HG02840 (cell line): ENCODE measurements around the gene AQP5.

Source experiments
- ATAC-seq: cut with Tn5 transposase; IDR thresholded peaks from one replicate; pipeline ENCODE4 v1.9.1; 2021; ENCODE audit warnings: mild to moderate bottlenecking, moderate library complexity, moderate number of reproducible peaks; ENCODE audit not compliant: unreplicated experiment, low FRiP score

Gene AQP5

DNA sequence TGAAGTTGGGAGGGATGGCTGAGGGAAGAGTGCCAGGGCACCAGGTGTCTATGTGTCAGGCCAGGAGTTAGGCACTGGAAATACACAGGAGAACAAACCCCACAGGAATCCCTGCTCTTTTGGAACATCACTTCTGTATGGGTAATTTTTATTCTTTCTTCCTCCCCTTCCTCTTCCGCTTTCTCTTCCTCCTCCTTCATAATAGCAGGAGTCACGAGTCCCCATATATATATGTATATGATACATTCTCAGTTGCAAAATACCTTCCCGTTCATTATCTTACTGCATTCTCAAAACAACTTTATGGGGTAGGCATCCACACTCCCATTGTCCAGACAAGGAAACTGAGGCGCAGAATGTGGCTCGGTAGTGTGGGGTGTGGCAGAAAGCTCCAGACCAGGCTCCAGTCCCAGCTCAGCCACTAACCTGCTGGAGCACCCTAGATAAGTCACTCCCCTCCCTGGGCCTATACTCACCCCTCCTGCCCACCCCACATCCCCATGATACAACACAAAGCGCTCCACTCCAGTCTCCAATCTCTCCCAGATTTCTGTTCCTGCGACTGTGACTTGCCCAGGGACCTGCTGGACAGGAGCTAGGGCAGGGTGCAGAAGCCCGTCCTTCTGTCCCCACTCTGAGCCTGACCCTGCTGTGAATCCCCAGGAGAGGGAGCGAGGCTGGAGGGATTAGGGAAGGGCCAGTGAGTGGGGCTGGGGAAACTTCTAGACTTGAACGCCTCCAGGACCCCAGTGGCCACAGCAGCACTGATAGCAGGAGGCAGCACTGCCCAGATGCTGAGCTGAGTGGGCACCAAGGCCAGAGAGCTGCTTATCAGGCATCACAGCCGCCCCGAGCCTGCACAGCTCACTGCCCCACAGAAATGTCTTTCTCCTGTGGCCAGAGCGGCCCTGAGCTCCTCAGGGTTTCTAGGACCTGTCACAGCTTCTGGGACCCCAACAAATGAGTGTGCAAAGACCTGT lies 12.5 kb upstream of the AQP5 start:
- no peak for ATAC-seq

DNA sequence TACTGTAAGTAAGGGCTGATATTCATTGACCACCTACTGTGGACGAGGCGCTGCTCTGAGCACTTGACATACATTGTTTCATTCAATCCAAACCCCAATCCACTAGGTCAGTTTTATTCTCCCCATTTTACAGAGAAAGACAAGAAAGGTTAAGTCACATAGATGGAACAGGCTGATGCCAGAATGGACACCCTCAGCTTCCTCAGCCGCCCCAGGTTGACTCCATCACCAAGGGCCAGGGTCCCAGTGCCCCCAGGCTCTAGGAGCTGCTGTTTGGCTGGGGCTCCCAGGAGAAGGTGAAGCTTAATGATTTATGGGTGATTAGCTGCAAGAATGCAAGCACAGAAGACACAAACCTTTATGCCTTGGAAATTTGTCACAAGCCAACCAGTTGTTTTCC lies 11.8 kb upstream of the AQP5 start:
- ATAC-seq: no peak

DNA sequence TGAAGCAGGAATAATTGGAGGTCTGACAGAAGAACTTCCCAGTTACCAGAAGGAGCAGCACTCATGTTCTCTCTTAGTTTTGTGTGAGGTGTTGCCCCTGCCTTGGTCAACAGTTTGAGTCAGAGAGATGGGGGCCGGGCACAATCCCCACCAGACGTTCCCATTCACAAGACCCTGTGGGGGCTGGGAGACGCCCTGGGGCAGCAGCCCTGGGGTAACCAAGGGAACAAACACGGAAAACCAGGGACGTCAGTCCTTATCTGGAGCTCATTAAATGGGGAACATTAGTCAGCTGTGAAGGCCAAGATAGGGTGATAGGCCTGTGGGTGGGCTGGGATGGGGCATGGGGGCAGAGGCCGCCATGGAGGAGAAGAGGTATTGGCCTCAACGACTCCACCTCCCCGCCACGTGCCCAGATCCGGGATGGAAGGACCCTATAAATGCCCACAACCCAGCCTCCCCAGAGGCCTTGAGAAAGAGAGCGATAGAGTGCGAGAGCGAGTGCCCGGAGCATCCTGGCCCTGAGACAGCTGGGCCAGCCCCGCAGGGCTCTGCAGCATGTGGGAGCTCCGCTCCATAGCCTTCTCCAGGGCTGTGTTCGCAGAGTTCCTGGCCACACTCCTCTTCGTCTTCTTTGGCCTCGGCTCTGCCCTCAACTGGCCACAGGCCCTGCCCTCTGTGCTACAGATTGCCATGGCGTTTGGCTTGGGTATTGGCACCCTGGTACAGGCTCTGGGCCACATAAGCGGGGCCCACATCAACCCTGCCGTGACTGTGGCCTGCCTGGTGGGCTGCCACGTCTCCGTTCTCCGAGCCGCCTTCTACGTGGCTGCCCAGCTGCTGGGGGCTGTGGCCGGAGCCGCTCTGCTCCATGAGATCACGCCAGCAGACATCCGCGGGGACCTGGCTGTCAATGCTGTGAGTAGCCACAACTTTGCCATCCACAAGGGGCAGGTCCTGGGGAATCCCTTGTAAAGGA lies 11.1 kb upstream of the AQP5 start, which contains the start of gene AQP2:
Gene AQP2, plus strand, starts transcription at position 465 of the 979 bp plus-strand sequence. Its CDS starts 94 bp downstream, at position 559.
- ATAC-seq: no peak

DNA sequence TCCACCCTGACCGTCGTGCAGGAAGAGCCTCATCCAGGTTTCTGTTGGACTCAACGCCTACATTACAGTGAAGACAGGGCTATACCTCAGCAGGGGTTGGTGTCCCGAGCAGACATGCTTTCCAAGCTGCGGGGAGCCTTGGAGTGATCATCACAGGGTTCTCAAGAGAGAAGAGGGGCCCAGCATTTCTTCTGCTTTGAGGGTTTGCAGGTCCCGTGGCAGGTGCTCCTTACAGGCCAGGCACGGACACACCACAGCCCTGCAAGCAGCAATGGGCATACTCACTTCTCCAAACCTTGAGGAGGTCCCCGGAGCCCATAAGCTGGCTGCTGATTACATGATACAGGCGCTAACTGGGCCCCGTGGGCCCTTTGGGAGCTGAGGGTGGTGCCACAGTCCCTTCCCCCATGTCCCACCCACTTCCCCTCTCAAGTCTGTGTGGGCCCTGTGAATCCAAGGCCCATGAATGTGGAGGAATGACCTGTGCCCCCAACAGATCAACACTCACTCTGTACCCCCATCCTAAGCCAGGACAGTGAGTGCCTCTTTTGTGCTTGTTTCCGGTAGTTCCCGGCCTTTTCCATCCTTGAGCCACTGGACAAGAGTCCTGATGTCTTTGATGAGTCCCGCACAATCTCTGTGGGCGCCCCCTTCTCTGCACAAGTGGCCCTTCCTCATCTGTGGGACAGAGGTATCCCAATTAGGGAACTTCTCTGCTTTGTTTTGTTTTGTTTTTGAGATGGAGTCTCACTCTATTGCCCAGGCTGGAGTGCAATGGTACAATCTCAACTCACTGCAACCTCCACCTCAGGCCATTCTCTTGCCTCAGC lies 10.0 kb upstream of the AQP5 start:
- no peak for ATAC-seq

DNA sequence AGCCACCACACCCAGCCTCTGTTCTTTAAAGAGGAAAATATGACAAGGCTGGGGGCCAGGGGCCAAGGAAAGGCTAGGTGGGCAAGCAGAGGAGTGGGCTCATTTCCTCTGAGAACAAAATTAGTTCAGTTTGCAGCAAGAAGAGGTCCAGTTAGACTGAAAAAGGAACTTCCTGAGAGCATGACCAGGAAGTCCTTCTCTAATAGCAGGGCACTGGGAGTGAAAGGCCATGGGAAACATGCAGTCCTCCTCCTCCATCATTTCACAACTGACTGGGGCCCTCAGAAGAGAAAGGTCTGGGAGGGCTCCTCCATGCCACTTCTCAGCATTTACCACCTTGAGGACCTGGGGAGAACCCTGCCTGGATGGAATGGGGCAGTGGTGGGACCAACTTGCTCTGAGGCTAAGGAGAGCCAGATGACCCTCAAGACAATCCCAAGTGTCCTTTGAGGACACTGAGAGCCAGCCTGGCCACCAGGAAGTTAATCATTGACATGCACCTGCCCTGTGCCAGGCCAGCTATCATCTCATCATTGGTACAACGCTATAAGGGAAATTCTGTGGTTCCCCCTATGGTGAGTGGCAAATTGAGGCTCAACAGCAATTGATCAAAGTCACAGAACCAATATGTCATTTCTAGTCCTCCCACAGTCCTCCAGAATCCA lies 9.1 kb upstream of the AQP5 start:
- ATAC-seq: no peak

DNA sequence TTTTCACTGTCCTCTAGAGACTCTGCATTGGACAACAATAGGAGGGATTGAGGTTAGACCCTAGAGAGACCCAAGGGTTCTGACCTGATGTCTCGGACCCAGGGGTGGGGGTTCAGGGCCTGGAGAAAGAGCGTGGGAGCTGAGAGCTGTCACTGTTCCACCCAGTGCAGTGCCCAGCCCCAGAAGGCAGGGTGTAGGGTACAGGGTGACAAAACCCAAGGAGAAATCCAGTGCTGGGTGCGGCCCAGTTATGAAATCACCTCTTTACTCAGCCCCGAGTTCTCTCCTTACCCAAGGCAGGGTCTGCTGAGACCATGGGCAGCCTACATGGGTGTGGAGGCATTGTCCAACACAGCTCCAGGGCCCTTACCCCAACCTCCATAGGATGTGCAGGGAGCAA lies 8.5 kb upstream of the AQP5 start:
- ATAC-seq: no peak

DNA sequence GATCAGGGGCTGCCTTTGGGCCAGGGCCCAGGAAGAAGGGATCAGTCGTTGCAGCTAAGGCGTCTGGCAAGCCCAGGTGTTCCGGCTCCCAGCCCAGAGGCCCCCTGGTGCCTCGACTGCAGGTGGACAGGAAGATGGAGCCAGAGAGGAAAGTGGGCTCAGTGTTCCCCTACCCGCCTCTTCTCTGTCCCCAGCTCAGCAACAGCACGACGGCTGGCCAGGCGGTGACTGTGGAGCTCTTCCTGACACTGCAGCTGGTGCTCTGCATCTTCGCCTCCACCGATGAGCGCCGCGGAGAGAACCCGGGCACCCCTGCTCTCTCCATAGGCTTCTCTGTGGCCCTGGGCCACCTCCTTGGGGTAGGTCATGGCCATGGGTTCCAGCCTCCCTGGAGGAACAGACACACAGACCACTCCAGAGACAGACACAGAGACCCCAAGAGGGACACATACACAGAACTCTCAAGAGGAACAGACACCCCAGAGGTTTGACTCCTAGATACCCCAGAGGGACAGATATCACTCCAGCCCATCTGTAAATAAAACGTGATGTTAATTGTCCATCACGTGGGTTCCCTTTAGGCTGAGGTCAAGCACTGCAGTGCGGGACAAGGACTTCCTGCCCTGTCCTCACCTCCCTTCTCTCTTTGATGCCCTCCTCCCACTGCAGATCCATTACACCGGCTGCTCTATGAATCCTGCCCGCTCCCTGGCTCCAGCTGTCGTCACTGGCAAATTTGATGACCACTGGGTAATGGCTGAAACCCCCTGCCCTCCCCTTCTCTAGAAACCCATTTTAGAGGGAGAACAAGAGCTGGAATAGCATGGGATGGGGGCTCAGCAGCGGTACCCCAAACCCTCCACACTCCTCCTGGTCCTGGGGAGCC lies 7.5 kb upstream of the AQP5 start:
- no peak for ATAC-seq

DNA sequence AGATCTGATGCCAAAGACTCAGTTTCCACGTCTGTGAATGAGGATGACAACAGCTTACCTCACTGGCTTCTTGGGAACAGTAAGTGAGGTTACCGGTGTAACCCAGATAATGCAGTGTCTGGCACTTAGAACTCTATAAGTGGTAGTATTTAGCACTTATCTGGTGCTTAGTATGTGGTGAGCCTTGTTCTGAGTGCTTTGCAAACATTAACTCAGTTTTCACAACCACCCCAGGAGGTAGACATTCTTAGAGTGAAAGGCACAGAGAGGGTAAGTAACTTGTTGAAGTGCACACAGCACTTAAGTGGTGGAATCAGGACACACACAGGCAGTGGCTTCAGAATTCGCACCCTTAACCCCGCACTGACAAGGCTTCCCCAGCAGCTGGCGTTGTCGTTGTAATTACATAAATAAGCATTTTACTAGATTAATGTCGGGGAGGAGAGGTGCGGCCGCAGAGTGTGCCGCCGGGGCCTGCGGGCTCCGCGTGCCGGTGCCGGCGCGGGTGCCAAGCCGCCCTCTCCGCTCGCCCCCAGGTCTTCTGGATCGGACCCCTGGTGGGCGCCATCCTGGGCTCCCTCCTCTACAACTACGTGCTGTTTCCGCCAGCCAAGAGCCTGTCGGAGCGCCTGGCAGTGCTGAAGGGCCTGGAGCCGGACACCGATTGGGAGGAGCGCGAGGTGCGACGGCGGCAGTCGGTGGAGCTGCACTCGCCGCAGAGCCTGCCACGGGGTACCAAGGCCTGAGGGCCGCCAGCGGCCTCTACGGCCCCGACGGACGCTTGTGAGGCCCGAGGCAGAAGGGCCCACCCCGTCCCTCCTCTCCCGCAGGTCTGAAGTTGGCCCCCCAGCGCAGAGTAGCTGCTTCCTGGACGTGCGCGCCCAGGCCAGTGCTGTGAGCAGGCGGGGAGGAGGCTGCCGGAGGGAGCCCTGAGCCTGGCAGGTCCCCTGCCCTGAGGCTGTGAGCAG lies 6.5 kb upstream of the AQP5 start:
- ATAC-seq: no peak

DNA sequence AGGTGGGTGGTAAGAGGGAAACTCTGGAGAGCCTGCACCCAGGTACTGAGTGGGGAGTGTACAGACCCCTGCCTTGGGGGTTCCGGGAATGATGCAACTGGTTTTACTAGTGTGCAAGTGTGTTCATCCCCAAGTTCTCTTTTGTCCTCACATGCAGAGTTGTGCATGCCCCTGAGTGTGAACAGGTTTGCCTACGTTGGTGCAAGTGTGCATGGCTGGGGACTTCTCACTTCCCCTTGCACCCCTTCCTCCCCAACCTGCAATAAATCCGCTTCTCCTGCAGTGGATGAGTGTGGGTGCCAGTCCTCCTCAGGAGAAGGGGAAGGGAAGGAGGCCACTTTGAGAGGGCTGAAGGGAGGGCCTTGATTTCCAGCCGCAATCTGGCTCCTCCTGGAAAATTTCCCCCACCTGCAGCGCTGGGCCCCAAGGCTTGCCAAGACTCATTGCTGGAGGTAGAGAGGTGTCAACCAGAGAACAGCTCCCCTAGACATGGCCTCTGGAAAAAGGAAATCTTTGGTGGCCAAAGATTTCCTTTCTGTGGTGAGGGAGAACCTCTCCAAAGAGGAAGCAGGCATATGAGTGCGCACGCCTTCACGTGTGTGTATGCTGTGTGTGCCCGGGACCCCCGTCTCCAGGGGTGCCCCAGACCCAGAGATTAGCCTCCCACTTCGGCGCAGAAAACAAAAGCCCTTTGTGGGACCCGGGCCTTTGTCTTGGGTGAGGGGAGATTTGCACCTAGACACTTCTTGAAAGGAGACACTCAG lies 5.6 kb upstream of the AQP5 start:
- ATAC-seq: no peak

DNA sequence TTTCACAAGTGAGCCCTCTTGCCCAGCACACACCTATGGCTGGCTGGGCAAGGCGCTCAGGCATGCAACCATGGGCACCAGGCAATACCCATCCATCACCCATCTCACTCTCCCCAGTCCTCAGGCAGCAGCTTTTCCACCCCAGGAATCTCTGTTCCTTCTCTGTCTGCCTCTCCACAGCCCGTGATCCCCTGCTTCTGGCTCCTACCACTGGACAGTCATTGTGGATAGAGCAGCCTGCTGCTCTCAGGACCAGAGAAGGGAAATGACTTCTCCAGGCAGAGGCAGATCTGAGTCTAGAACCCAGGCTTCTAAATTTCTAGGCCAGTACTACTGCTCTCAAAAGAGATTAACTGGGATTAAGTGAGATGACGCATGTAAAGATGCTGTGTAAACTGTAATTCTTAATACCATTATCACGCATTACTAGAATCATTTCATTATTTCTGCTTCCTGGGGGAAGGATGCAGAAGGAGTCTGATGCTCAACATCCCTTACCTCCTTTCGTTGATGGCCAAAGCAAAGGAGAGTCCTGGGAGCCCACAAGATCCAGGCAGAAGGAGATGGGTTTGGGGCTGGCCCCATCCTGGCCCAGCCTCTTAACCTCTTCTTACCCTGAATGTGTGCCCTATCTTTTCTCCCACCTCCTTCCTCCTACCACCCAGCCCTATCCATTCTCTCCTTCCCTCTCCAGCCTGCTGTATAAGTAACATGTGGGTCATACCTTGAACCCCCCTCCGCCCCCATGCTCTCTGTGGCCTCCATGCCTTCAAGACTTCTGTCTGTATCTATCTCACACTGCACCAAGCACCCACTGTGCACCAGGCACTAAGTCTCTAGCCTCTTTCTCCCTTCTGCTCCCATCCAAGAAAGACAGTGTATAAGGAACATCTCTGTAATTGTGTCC lies 4.8 kb upstream of the AQP5 start:
- ATAC-seq: no peak

DNA sequence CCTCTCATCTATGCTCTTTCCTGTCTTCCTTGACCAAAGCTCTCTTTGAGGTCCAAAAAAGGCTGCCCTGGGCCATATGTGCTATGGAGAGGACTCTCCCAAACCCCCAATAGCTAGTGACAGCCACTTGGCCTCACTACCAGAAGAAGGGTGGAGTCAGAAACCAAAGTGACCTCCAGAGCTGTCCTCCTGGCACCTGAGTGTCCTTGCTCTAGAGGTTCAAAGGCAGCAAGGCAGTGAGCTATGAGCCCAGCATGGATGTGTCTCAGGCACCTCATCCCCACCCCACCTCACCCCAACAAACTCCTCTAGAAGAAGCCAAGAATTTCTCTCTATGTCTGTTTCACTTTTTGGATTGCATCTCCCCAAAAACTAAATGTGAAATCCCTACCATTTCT lies 4.1 kb upstream of the AQP5 start:
- ATAC-seq: no peak

DNA sequence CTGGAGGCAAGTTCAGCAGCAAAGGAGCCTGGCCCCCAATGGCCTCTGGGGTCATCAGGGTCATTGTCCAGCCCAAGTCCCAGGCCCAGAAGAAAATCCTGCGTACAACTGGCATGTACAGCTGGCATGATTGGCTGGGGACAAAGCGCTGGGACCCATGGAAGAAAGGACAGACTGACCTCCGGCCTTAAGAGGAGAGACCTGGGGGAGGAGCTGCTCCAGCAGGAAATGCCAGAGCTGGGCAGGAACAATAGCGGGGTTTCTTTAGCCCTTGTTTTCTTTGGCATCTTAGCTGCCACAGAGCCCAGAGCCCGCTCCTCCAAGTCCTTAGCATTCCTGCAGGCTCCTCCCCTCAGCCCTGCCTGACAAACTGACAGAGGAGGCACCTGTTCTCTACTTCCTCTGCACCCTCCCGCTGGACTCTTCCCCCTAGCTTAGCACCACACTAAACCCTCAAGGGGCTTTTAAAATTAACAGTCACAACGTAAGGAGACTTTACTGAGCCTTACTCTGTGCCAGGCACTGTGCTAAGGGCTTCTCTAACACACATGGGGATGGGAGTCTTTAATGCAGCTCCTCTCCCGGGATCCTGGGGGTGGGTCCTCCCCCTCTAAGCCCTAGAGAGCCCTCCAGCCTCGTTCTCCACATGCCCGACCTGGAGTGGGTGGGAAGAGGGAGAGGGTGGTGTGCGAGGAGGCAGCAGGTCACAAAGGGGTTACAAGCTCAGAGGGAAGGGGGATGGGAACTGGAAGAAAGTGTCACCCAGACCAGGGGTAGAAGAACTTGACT lies 1.8 kb upstream of the AQP5 start:
- ATAC-seq: no peak

DNA sequence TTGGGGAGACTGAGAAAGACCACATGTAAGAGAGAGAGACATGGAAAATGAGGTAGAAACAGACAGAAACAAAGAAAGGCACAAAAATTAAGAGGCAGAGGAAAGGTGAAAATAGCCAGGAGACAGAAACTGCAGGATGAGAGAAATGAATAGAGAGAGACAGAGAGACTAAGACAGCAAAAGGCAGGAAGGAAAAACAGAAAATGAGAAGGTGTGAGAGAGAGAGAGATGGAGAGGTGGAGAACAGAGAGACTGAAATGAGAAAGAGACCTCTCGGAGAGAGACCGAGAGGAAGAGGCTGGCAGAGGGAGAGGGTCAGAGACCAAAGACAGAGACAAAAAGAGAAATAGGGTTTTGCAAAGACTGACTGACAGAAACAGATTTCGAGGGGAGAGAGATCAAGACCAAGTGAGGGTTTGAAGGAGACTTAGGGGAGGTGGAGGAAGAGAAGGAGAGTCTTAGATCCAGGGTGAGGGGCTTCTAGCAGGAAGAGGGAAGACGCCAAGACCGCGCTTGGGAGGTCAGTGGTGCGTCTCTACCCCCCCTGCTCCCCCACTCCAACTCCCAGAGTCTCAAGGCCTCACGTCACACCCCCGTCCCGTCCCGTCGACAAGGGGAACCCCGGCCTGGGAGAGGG lies 1.1 kb upstream of the AQP5 start:
- no peak for ATAC-seq

DNA sequence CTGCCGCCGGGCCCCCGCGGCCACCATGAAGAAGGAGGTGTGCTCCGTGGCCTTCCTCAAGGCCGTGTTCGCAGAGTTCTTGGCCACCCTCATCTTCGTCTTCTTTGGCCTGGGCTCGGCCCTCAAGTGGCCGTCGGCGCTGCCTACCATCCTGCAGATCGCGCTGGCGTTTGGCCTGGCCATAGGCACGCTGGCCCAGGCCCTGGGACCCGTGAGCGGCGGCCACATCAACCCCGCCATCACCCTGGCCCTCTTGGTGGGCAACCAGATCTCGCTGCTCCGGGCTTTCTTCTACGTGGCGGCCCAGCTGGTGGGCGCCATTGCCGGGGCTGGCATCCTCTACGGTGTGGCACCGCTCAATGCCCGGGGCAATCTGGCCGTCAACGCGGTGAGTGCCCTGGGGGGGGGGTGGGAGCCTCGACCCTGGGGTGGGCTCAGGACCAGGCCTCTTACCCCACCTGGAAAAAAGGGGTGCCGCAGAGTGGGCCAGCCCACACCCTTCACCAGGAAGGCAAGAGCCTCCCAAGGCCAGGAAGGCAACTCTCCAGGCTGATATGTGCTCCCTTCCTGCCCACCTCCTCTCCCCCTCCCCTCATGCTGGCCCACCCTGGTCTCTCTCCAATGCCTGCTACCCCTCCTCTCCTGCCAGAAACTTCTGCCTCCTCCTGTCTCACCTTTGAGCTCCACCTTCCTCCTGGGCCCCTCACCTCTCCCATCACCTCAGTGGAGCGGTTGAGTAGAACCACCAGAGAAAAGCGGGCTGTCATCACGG lies 507 bp downstream of the AQP5 start:
- ATAC-seq: no peak
